ENCODE results near the gene SYNJ1.
"Not testable (repeated sequence)": the region's sequence is repeated elsewhere in the genome, so short reads cannot be mapped to it uniquely, and the experiment has no call there.

SYNJ1 gene

DNA sequence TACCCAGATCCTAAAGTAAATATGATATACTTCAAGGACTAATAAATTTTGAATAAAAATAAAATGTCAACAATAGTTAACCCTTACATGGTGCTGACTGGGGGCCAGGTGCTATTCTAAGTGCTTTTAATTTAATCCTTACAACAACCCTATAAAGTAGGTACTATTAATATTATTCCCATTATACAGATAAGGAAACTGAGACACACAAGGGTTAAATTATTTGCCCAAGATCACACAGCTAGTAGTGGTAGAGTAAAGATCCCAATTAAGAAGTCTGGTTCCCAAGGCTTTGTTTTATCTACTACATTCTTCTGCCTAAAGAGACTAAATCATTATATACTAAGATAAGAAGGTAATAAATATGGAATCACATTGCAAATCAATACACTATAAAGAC lies 34.2 kb downstream of the SYNJ1 start:
- Histone ChIP-seq H3K36me3 (ENCODE audit: control insufficient read depth, insufficient read depth, low read length, severe bottlenecking) (peaks cover 6% of the 10 kb centered on the region), H3K27me3 (replicated peaks; ENCODE audit: control insufficient read depth, insufficient read depth, low read length) (no peaks in the 10 kb centered on the region), H3K4me1 (ENCODE audit: control insufficient read depth, insufficient read depth, low read length) (no peaks in the 10 kb centered on the region), H3K9me3 (ENCODE audit: control insufficient read depth, low read length) (no peaks in the 10 kb centered on the region), H3K9ac (ENCODE audit: low read length) (no peak overlapping the region), H3K4me3 (ENCODE audit: low read length) (no peak overlapping the region)
- no peak for DNase-seq (ENCODE audit: low read depth)

DNA sequence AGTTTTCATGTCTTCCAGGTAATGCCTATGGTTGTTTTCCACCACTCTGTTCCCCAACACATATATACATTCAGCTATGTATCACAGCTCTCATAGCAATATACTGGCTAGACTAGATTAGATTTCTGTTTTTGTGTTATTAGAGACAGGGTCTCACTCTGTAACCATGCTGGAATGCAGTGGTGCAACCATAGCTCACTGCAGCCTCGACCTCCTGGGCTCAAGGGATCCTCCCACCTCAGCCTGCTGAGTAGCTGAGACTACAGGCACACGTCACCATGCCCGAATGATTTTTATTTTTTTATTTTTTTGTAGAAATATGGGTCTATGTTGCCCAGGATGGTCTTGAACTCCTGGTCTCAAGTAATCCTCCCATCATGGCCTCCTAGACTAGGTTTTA lies 37.7 kb downstream of the SYNJ1 start:
- H3K4me3 ChIP-seq (ENCODE audit: low read length), result no peak overlapping the region
- no peak for DNase-seq (ENCODE audit: low read depth)
- no peak overlapping the region for H3K9ac ChIP-seq (ENCODE audit: low read length)
- H3K36me3 ChIP-seq (ENCODE audit: control insufficient read depth, insufficient read depth, low read length, severe bottlenecking), result peaks cover 26% of the 10 kb centered on the region
- no peaks in the 10 kb centered on the region for H3K27me3 ChIP-seq (replicated peaks; ENCODE audit: control insufficient read depth, insufficient read depth, low read length)
- H3K4me1 ChIP-seq (ENCODE audit: control insufficient read depth, insufficient read depth, low read length), result no peaks in the 10 kb centered on the region
- no peaks in the 10 kb centered on the region for H3K9me3 ChIP-seq (ENCODE audit: control insufficient read depth, low read length)

DNA sequence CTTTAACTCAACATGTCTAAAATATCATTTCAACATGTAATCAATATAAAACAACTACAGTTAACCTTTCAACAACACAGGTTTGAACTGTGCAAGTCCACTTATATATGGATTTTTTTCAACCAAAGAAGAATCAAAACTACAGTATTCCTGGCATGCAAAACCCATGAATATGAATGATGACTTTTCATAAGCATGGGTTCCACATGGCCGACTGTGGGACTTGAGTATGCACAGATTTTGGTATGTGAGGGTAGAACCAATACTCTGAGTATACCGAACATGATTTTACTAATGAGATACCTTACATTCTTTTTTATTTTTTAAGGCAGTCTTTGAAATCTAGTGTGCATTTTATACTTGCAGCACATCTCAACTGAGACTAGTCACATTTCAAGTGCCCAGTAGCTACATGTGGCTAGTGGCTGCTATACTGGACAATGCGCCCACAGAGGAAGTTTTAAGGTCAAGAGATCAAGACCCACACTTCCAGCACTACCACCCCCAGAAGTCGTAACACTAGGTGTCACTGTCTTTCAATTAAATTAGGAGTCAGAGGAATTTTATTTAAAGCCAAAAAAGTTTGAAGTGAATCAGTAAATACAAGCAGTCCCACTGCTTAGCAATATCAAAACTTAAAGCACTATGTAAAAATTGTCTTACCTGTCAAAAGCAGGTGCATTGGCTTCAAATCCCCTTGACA lies 40.0 kb downstream of the SYNJ1 start:
- no peak for DNase-seq (ENCODE audit: low read depth)
- H3K36me3 ChIP-seq (ENCODE audit: control insufficient read depth, insufficient read depth, low read length, severe bottlenecking), result peaks cover 26% of the 10 kb centered on the region
- no peaks in the 10 kb centered on the region for H3K9me3 ChIP-seq (ENCODE audit: control insufficient read depth, low read length)
- no peak overlapping the region for H3K9ac ChIP-seq (ENCODE audit: low read length)
- no peaks in the 10 kb centered on the region for H3K27me3 ChIP-seq (replicated peaks; ENCODE audit: control insufficient read depth, insufficient read depth, low read length)
- no peaks in the 10 kb centered on the region for H3K4me1 ChIP-seq (ENCODE audit: control insufficient read depth, insufficient read depth, low read length)
- no peak overlapping the region for H3K4me3 ChIP-seq (ENCODE audit: low read length)

DNA sequence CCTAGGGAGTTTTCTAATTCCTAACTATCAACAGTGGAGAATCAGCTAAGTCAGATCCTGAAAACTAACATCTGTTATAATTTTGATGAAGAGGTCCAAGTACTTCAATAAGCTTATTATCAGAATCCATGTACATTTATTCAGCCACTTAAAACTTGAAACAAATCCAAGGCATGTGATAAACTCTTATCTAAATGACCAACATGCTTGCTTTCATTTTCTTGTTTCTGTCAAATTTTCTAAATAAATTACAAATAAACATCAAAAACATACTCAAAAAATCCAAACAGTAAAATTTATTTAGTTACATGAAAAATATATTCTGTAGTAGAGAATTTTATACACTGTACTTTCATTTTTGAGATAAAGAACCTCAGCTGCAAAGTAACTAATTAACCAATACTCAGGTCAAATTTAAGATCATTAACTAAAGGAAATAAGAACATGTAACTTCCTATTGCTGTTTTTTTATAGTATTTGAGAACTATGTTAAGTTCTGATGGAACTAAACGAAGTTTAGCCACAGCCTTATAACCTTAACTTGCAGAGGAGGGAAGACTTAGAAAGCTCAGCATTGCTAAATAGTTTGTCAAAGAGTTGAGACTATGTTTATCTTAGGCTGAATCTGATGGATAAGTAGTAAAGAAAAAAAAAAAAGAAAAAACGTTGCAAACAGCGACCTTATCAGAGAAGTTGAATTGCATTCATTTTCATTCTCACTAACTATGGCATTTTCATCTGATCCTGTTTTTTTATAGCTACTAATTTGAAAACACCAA lies 44.9 kb downstream of the SYNJ1 start:
- Histone ChIP-seq H3K4me3 (ENCODE audit: low read length) (no peak overlapping the region), H3K27me3 (replicated peaks; ENCODE audit: control insufficient read depth, insufficient read depth, low read length) (no peaks in the 10 kb centered on the region), H3K4me1 (ENCODE audit: control insufficient read depth, insufficient read depth, low read length) (no peaks in the 10 kb centered on the region), H3K36me3 (ENCODE audit: control insufficient read depth, insufficient read depth, low read length, severe bottlenecking) (peaks cover 37% of the 10 kb centered on the region), H3K9ac (ENCODE audit: low read length) (no peak overlapping the region), H3K9me3 (ENCODE audit: control insufficient read depth, low read length) (no peaks in the 10 kb centered on the region)
- DNase-seq (ENCODE audit: low read depth), result no peak

DNA sequence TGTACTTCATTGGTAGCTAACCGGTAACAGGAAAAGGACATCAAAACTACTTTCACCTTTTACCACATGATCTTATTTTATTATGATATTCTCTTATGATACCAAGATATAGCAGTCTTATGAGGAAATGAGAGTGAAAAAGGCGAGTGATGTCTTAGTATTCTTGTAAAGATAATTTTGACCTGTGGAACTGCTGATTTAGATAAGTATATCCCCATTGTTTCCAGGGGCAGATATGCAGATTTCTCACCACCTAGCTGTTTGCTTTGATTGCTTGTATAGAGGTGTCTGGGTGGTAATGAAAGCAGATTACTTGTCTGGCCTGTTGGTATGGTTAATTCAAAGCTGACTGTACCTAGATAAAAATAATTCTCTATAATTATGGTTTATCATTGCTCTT lies 53.1 kb downstream of the SYNJ1 start:
- no peak overlapping the region for H3K4me3 ChIP-seq (ENCODE audit: low read length)

DNA sequence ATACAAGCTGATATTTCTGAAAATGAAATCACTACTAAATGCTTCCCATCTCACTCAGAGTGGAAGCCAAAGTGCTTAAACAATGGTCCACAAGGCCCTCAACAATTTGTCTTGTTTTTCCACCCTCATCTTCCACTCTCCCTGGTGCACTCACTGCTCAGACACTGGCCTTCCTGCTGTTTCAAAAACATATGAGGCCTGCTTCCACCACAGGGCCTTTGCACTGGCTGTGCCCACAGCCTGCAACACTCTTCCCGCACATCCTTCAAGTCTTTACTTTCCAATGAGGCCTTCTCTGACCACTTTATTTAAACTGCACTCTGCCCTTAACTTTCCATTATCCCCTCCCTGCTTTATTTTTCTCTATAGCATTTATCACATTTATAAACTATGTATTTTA lies 53.8 kb downstream of the SYNJ1 start:
- Histone ChIP-seq H3K9ac (ENCODE audit: low read length) (no peak overlapping the region), H3K4me1 (ENCODE audit: control insufficient read depth, insufficient read depth, low read length) (no peaks in the 10 kb centered on the region), H3K9me3 (ENCODE audit: control insufficient read depth, low read length) (no peaks in the 10 kb centered on the region), H3K27me3 (replicated peaks; ENCODE audit: control insufficient read depth, insufficient read depth, low read length) (no peaks in the 10 kb centered on the region), H3K4me3 (ENCODE audit: low read length) (no peak overlapping the region), H3K36me3 (ENCODE audit: control insufficient read depth, insufficient read depth, low read length, severe bottlenecking) (peaks cover 48% of the 10 kb centered on the region)
- no peak for DNase-seq (ENCODE audit: low read depth)

More for the DNA sequence above, 53.1 kb downstream of the SYNJ1 start:
- Histone ChIP-seq H3K36me3 (ENCODE audit: control insufficient read depth, insufficient read depth, low read length, severe bottlenecking) (peaks cover 48% of the 10 kb centered on the region), H3K9me3 (ENCODE audit: control insufficient read depth, low read length) (no peaks in the 10 kb centered on the region), H3K4me1 (ENCODE audit: control insufficient read depth, insufficient read depth, low read length) (no peaks in the 10 kb centered on the region), H3K27me3 (replicated peaks; ENCODE audit: control insufficient read depth, insufficient read depth, low read length) (no peaks in the 10 kb centered on the region), H3K9ac (ENCODE audit: low read length) (no peak overlapping the region)
- no peak for DNase-seq (ENCODE audit: low read depth)

DNA sequence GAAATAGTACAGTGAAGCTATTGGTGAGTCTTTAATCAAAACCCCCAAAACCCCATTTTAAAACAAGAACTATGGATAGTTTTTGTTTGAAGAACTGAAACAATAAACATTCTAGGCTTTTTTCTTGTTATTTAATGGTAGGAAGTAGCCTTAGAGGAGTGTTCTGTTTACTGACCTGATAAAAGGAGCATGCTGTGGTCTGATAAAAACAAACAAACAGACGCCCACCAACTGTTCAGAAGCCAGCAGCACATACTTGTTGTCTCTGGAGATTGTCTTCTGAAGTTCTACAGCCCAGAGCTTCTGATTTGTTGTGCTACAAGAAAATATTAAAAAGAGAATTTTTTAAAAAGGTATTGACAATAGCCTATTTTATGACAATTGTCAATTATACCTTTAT lies 61.6 kb downstream of the SYNJ1 start:
- Histone ChIP-seq H3K27me3 (replicated peaks; ENCODE audit: control insufficient read depth, insufficient read depth, low read length) (no peaks in the 10 kb centered on the region), H3K9me3 (ENCODE audit: control insufficient read depth, low read length) (no peaks in the 10 kb centered on the region), H3K4me1 (ENCODE audit: control insufficient read depth, insufficient read depth, low read length) (no peaks in the 10 kb centered on the region), H3K4me3 (ENCODE audit: low read length) (no peak overlapping the region), H3K9ac (ENCODE audit: low read length) (no peak overlapping the region), H3K36me3 (ENCODE audit: control insufficient read depth, insufficient read depth, low read length, severe bottlenecking) (peaks cover 49% of the 10 kb centered on the region)
- DNase-seq (ENCODE audit: low read depth), result peak; percentile 20

DNA sequence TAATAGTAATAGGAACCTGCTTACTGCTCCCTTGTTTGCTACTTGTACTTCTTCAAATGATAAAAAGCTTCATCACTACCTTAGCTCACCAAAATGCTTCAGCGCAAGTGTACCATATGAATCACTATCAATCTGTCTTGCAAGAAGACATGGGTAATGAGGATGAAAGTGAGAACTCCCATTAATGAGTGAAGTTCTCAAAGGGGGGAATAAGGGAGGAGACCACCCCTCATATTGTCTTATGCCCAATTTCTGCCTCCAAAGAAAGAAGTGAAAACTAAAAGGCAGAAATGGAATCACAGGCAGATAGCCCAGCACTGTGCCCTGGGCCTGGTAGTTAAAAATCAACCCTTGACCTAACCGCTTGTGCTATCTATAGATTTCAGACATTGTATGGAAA lies 63.7 kb downstream of the SYNJ1 start:
- H3K27me3 ChIP-seq (replicated peaks; ENCODE audit: control insufficient read depth, insufficient read depth, low read length); H3K9ac ChIP-seq (ENCODE audit: low read length); H3K4me1 ChIP-seq (ENCODE audit: control insufficient read depth, insufficient read depth, low read length); DNase-seq (ENCODE audit: low read depth); H3K4me3 ChIP-seq (ENCODE audit: low read length); H3K9me3 ChIP-seq (ENCODE audit: control insufficient read depth, low read length): not testable (repeated sequence)
- peaks cover 51% of the 10 kb centered on the region for H3K36me3 ChIP-seq (ENCODE audit: control insufficient read depth, insufficient read depth, low read length, severe bottlenecking)

DNA sequence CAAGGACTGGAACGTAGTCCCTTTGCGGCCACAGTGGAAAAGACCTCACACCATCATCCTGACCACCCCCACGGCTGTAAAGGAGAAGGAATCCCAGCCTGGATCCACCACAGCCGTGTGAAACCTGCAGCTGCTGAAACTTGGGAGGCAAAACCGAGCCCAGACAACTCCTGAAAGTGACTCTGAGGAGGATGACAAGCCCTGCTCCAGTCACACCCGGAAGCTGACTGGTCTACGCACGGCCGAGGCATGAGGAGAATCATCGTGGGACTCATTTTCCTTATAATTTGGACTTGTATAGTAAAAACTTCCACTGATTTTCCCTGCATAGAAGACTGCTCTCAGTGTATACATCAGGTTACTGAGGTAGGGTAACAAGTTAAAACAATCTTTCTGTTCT lies 65.8 kb downstream of the SYNJ1 start:
- not testable (repeated sequence) for H3K9me3 ChIP-seq (ENCODE audit: control insufficient read depth, low read length); H3K4me1 ChIP-seq (ENCODE audit: control insufficient read depth, insufficient read depth, low read length); H3K4me3 ChIP-seq (ENCODE audit: low read length); H3K9ac ChIP-seq (ENCODE audit: low read length); DNase-seq (ENCODE audit: low read depth); H3K27me3 ChIP-seq (replicated peaks; ENCODE audit: control insufficient read depth, insufficient read depth, low read length)
- H3K36me3 ChIP-seq (ENCODE audit: control insufficient read depth, insufficient read depth, low read length, severe bottlenecking), result peaks cover 55% of the 10 kb centered on the region

DNA sequence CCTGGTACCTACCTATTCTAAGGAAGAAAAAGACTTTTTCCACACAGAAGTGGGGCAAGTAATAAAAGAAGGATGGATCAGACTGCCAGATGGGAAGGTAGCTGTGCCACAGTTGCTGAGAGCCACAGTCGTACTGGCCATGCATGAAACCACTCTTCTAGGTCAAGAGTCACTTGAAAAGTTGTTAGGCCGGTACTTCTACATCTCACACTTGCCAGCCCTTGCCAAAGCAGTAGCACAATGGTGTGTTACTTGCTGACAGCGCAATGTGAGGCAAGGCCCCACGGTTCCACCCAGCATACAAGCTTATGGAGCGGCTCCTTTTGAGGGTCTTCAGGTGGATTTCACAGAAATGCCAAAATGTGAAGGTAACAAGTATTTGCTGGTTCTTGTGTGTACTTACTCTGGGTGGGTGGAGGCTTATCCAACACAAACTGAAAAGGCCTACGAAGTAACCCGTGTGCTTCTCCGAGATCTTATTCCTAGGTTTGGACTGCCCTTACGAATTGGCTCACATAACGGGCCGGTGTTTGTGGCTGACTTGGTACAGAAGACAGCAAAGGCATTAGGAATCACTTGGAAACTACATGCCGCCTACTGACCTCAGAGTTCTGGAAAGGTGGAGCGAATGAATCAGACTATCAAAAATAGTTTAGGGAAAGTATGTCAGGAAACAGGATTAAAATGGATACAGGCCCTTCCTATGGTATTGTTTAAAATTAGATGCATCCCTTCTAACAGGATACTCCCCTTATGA lies 66.6 kb downstream of the SYNJ1 start:
- H3K9me3 ChIP-seq (ENCODE audit: control insufficient read depth, low read length); DNase-seq (ENCODE audit: low read depth); H3K4me1 ChIP-seq (ENCODE audit: control insufficient read depth, insufficient read depth, low read length); H3K27me3 ChIP-seq (replicated peaks; ENCODE audit: control insufficient read depth, insufficient read depth, low read length); H3K4me3 ChIP-seq (ENCODE audit: low read length); H3K9ac ChIP-seq (ENCODE audit: low read length): not testable (repeated sequence)
- peaks cover 55% of the 10 kb centered on the region for H3K36me3 ChIP-seq (ENCODE audit: control insufficient read depth, insufficient read depth, low read length, severe bottlenecking)

DNA sequence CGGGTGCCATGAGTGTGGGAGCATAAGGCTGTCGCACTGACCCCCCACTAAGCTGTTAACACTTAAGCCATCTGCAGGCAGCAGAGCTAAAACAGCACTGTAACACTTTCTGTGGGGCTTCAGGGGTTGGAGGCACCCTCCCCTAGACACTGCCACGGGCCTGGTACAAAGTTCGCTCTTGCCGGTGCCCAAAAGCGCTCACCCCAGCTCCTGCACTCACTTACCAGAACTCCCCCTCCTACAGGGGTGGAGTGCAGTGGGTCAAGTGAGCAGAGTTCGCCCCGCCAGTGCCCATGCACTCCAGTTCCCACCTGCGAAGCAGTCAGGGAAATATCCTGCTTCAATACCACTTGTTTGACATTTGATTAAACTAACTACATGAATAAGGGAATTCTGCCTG lies 69.3 kb downstream of the SYNJ1 start:
- H3K4me1 ChIP-seq (ENCODE audit: control insufficient read depth, insufficient read depth, low read length), result no peaks in the 10 kb centered on the region
- H3K36me3 ChIP-seq (ENCODE audit: control insufficient read depth, insufficient read depth, low read length, severe bottlenecking), result peaks cover 36% of the 10 kb centered on the region
- H3K9ac ChIP-seq (ENCODE audit: low read length), result no peak overlapping the region
- no peak for DNase-seq (ENCODE audit: low read depth)
- H3K27me3 ChIP-seq (replicated peaks; ENCODE audit: control insufficient read depth, insufficient read depth, low read length), result no peaks in the 10 kb centered on the region
- no peak overlapping the region for H3K4me3 ChIP-seq (ENCODE audit: low read length)
- no peaks in the 10 kb centered on the region for H3K9me3 ChIP-seq (ENCODE audit: control insufficient read depth, low read length)
